ENCODE data around the gene COL23A1.

The COL23A1 gene

DNA sequence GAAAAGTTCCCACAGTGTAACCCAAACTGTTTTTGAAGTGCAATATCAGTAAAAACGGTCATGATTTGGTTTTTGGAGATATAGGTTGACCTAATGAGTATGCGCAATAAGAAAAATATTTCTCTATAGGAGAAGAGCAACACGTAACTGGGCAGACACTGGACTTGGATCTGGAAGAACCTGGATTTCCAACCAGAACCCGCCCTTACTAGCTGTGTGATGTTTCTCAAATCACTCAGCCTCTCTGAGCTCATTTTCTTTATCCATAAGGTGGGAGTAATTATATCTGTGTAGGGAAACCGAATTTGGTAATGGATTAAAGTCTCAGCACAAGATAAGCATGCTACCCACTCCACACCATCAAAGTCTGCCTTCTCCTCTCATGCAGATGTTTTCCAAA is 169.1 kb downstream of the COL23A1 start:
- Histone ChIP-seq H3K4me1 (ENCODE audit: control insufficient read depth, insufficient read depth, low read length) (no peaks in the 10 kb centered on the region), H3K4me3 (ENCODE audit: low read depth, low read length) (no peak overlapping the region)

GRCh38 chr5:178420354-178420781 is 169.8 kb downstream of the COL23A1 start:
- Histone ChIP-seq H3K36me3 (ENCODE audit: control insufficient read depth in 2 of 2, insufficient read depth in 1 of 2, low read length in 2 of 2) (no peaks in the 10 kb centered on the region), H3K9me3 (ENCODE audit: control insufficient read depth, insufficient read depth, low read depth, low read length) (no peaks in the 10 kb centered on the region), H3K4me1 (ENCODE audit: control insufficient read depth, insufficient read depth, low read length) (no peaks in the 10 kb centered on the region), H3K27ac (ENCODE audit: extremely low read depth, low read depth, low read length) (no peak overlapping the region), H3K4me3 (ENCODE audit: low read depth, low read length) (no peak overlapping the region)
- ChIA-PET CTCF (no interaction called here), POLR2A (no interaction called here)
- TF ChIP-seq, protein P1, sequence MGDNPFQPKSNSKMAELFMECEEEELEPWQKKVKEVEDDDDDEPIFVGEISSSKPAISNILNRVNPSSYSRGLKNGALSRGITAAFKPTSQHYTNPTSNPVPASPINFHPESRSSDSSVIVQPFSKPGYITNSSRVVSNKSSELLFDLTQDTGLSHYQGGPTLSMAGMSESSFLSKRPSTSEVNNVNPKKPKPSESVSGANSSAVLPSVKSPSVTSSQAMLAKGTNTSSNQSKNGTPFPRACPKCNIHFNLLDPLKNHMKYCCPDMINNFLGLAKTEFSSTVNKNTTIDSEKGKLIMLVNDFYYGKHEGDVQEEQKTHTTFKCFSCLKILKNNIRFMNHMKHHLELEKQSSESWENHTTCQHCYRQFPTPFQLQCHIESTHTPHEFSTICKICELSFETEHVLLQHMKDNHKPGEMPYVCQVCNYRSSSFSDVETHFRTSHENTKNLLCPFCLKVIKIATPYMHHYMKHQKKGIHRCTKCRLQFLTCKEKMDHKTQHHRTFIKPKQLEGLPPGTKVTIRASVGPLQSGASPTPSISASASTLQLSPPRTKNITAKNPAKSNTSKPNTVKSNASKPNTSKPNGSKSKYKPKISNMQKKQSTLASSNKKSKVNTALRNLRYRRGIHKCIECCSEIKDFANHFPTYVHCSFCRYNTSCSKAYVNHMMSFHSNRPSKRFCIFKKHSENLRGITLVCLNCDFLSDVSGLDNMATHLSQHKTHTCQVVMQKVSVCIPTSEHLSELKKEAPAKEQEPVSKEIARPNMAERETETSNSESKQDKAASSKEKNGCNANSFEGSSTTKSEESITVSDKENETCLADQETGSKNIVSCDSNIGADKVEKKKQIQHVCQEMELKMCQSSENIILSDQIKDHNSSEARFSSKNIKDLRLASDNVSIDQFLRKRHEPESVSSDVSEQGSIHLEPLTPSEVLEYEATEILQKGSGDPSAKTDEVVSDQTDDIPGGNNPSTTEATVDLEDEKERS (tag by site-specific recombination; IDR thresholded peaks at IDR 0.05): no peak
- TF ChIP-seq, protein P2, sequence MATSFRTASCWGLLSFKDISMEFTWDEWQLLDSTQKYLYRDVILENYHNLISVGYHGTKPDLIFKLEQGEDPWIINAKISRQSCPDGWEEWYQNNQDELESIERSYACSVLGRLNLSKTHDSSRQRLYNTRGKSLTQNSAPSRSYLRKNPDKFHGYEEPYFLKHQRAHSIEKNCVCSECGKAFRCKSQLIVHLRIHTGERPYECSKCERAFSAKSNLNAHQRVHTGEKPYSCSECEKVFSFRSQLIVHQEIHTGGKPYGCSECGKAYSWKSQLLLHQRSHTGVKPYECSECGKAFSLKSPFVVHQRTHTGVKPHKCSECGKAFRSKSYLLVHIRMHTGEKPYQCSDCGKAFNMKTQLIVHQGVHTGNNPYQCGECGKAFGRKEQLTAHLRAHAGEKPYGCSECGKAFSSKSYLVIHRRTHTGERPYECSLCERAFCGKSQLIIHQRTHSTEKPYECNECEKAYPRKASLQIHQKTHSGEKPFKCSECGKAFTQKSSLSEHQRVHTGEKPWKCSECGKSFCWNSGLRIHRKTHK (tag by site-specific recombination; IDR thresholded peaks at IDR 0.05): no peak
- TF ChIP-seq ZNF621 (tag by site-specific recombination; IDR thresholded peaks at IDR 0.05) (no peak), OVOL3 (tag by site-specific recombination; IDR thresholded peaks at IDR 0.05) (no peak), ZNF324 (tag by site-specific recombination; IDR thresholded peaks at IDR 0.05) (no peak), ZNF548 (tag by site-specific recombination; IDR thresholded peaks at IDR 0.05) (no peak), ZEB2 (tag by site-specific recombination; IDR thresholded peaks at IDR 0.05) (no peak), ZNF677 (tag by site-specific recombination; IDR thresholded peaks at IDR 0.05) (no peak), ZNF544 (tag by site-specific recombination; IDR thresholded peaks at IDR 0.05) (no peak)

More for the DNA sequence above, 169.1 kb downstream of the COL23A1 start:
- ChIA-PET CTCF (no interaction called here), POLR2A (no interaction called here)
- no peak overlapping the region for H3K27ac ChIP-seq (ENCODE audit: extremely low read depth, low read depth, low read length)
- no peaks in the 10 kb centered on the region for H3K36me3 ChIP-seq (ENCODE audit: control insufficient read depth in 2 of 2, insufficient read depth in 1 of 2, low read length in 2 of 2)
- H3K9me3 ChIP-seq (ENCODE audit: control insufficient read depth, insufficient read depth, low read depth, low read length): no peaks in the 10 kb centered on the region
- TF ChIP-seq ZNF223 (tag by site-specific recombination; IDR thresholded peaks at IDR 0.05) (no peak), ZNF302 (tag by site-specific recombination; IDR thresholded peaks at IDR 0.05; ENCODE audit: low read depth) (no peak), ZBTB21 (tag by site-specific recombination; IDR thresholded peaks at IDR 0.05) (no peak), ZNF366 (tag by site-specific recombination; conservative IDR thresholded peaks at IDR 0.05) (no peak), IKZF3 (tag by site-specific recombination; IDR thresholded peaks at IDR 0.05) (no peak), ZNF175 (tag by site-specific recombination; IDR thresholded peaks at IDR 0.05) (no peak), ZNF16 (tag by site-specific recombination; IDR thresholded peaks at IDR 0.05; ENCODE audit: low read depth) (no peak), KLF7 (tag by site-specific recombination; IDR thresholded peaks at IDR 0.05; ENCODE audit: borderline replicate concordance) (no peak), EGR2 (tag by site-specific recombination; IDR thresholded peaks at IDR 0.05; ENCODE audit: low read depth) (no peak), ZNF610 (tag by site-specific recombination; IDR thresholded peaks at IDR 0.05; ENCODE audit: borderline replicate concordance) (no peak), YY2 (tag by site-specific recombination; IDR thresholded peaks at IDR 0.05) (no peak), ZNF391 (tag by site-specific recombination; IDR thresholded peaks at IDR 0.05; ENCODE audit: borderline replicate concordance, low read depth) (no peak), ZNF274 (IDR thresholded peaks at IDR 0.05; ENCODE audit: low read length) (no peak), ZNF274 (tag by site-specific recombination; IDR thresholded peaks at IDR 0.05; ENCODE audit: borderline replicate concordance) (no peak), TSHZ1 (tag by site-specific recombination; IDR thresholded peaks at IDR 0.05; ENCODE audit: borderline replicate concordance) (no peak), ZIC2 (tag by site-specific recombination; IDR thresholded peaks at IDR 0.05) (no peak)
- TF ChIP-seq, protein P3, sequence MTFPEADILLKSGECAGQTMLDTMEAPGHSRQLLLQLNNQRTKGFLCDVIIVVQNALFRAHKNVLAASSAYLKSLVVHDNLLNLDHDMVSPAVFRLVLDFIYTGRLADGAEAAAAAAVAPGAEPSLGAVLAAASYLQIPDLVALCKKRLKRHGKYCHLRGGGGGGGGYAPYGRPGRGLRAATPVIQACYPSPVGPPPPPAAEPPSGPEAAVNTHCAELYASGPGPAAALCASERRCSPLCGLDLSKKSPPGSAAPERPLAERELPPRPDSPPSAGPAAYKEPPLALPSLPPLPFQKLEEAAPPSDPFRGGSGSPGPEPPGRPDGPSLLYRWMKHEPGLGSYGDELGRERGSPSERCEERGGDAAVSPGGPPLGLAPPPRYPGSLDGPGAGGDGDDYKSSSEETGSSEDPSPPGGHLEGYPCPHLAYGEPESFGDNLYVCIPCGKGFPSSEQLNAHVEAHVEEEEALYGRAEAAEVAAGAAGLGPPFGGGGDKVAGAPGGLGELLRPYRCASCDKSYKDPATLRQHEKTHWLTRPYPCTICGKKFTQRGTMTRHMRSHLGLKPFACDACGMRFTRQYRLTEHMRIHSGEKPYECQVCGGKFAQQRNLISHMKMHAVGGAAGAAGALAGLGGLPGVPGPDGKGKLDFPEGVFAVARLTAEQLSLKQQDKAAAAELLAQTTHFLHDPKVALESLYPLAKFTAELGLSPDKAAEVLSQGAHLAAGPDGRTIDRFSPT (tag by site-specific recombination; IDR thresholded peaks at IDR 0.05): no peak
- TF ChIP-seq, protein P4, sequence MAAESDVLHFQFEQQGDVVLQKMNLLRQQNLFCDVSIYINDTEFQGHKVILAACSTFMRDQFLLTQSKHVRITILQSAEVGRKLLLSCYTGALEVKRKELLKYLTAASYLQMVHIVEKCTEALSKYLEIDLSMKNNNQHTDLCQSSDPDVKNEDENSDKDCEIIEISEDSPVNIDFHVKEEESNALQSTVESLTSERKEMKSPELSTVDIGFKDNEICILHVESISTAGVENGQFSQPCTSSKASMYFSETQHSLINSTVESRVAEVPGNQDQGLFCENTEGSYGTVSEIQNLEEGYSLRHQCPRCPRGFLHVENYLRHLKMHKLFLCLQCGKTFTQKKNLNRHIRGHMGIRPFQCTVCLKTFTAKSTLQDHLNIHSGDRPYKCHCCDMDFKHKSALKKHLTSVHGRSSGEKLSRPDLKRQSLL (tag by site-specific recombination; IDR thresholded peaks at IDR 0.05): no peak

Data from HEK293 (cell line).